Endothelial cell of umbilical vein (primary cell): Measurements from ENCODE around the gene CHAC1. TPM values are rescaled to one million over a fixed set of nuclear protein-coding genes. Genes with fewer than 3 reads are reported as not detected.
A peak's percentile ranks its signal among the peaks of the same experiment; 100 is the strongest.

Experiments
- BruUV-seq: library from RNA; stranded (reverse); fragments of 400-500 nt; replicated peaks from 2 replicates; lab custom pipeline; 2021; lab: Mats Ljungman, UMichigan
- CTCF ChIA-PET: fragments of 300-600, 350-600 bp; sonication (Branson Sonifier 250); formaldehyde crosslinking; loops from one replicate; lab custom pipeline; 2021; ENCODE audit warnings: antibody characterized with exemption, inconsistent platforms; lab: Charles Lee
- POLR2A ChIA-PET: fragments of 300-600, 350-600 bp; sonication (Branson Sonifier 250); formaldehyde crosslinking; loops from one replicate; lab custom pipeline; 2021; ENCODE audit warnings: antibody characterized with exemption, inconsistent platforms; lab: Charles Lee
- DNase-seq: peaks from one replicate; pipeline ENCODE4 v3.0.0-alpha.2; 2011; ENCODE audit warnings: low read depth, low spot score
- FAIRE-seq: peaks from 2 replicates; lab custom pipeline; 2011; peaks lifted over from hg19 to GRCh38; lab: Jason Lieb, UNC
- H2AFZ ChIP-seq: 2 replicates; pipeline ENCODE4 v1.6.0; 2012; ENCODE audit warnings: low read depth, low read length, control low read depth, inconsistent platforms
- H3K27ac ChIP-seq: 2 replicates; pipeline ENCODE4 v1.5.1; 2011; ENCODE audit warnings: low read depth, mild to moderate bottlenecking, control low read depth, low read length, moderate library complexity; ENCODE audit not compliant: insufficient read depth
- H3K27me3 ChIP-seq, 2 experiments: 2 replicates each; pipeline versions ENCODE4 v1.6.0 to v1.6.1; 2011; ENCODE audit warnings: low read length in 2 of 2, mixed read lengths in 1 of 2; ENCODE audit not compliant: control insufficient read depth in 2 of 2, insufficient read depth in 2 of 2
- H3K36me3 ChIP-seq, 2 experiments: 2 replicates in 1 of 2; 3 replicates in 1 of 2; pipeline ENCODE4 v1.5.1; 2011; ENCODE audit warnings: low read length in 2 of 2, mild to moderate bottlenecking in 1 of 2, moderate library complexity in 1 of 2; ENCODE audit not compliant: control insufficient read depth in 2 of 2, insufficient read depth in 2 of 2; ENCODE audit errors: extremely low read depth in 1 of 2
- H3K4me1 ChIP-seq: 3 replicates; pipeline ENCODE4 v1.5.1; 2011; ENCODE audit warnings: mild to moderate bottlenecking, low read length; ENCODE audit not compliant: control insufficient read depth, insufficient read depth; ENCODE audit errors: extremely low read depth
- H3K4me2 ChIP-seq: 2 replicates; pipeline ENCODE4 v1.6.1; 2011; ENCODE audit warnings: low read length, control low read depth, mixed read lengths; ENCODE audit not compliant: insufficient read depth
- H3K4me3 ChIP-seq, 3 experiments: fragments of 200-600 bp in 1 of 3; sonication (generic), shearing (Covaris generic) in 1 of 3; replicated peaks in 1 of 3; 2 replicates each; pipeline ENCODE4 v1.5.1; 2011 to 2016; ENCODE audit warnings: control low read depth in 3 of 3, low read length in 3 of 3, mild to moderate bottlenecking in 2 of 3, inconsistent platforms in 1 of 3, low read depth in 1 of 3, moderate library complexity in 1 of 3; ENCODE audit not compliant: insufficient read depth in 1 of 3
- H3K79me2 ChIP-seq: 2 replicates; pipeline ENCODE4 v1.6.0; 2012; ENCODE audit warnings: low read length, inconsistent platforms; ENCODE audit not compliant: control insufficient read depth, insufficient read depth
- H3K9ac ChIP-seq: replicated peaks from 2 replicates; pipeline ENCODE3; 2011; ENCODE audit warnings: low read length, control low read depth; ENCODE audit not compliant: insufficient read depth; ENCODE audit errors: extremely low read depth
- H3K9me1 ChIP-seq: replicated peaks from 3 replicates; pipeline ENCODE4 v1.6.0; 2011; ENCODE audit warnings: mild to moderate bottlenecking, low read length; ENCODE audit not compliant: control insufficient read depth, insufficient read depth; ENCODE audit errors: extremely low read depth
- H3K9me3 ChIP-seq: replicated peaks from 2 replicates; pipeline ENCODE4 v1.5.1; 2012; ENCODE audit warnings: low read length, inconsistent platforms; ENCODE audit not compliant: control insufficient read depth, insufficient read depth
- H4K20me1 ChIP-seq: replicated peaks from 2 replicates; pipeline ENCODE3; 2011; ENCODE audit warnings: mild to moderate bottlenecking, low read length; ENCODE audit not compliant: control insufficient read depth, insufficient read depth; ENCODE audit errors: extremely low read depth
- GATA2 ChIP-seq: IDR thresholded peaks from 2 replicates; pipeline ENCODE4 v1.7.0; 2011; ENCODE audit warnings: low read depth, mild to moderate bottlenecking, moderate library complexity, mixed read lengths, low read length; ENCODE audit not compliant: insufficient read length, insufficient read depth
- MAX ChIP-seq: IDR thresholded peaks from 2 replicates; pipeline ENCODE4 v1.6.1; 2011; ENCODE audit not compliant: insufficient read depth, insufficient read length
- MYC ChIP-seq: IDR thresholded peaks from one replicate; pipeline ENCODE4 v1.6.1; 2011; ENCODE audit warnings: mild to moderate bottlenecking, low read depth, low read length
- POLR2A ChIP-seq: IDR thresholded peaks from 2 replicates; pipeline ENCODE4 v1.6.1; 2012; ENCODE audit warnings: low read depth, mild to moderate bottlenecking, control low read depth, low read length
- POLR2AphosphoS5 ChIP-seq: IDR thresholded peaks from 2 replicates; pipeline ENCODE4 v1.6.1; 2012; ENCODE audit warnings: low read depth, mild to moderate bottlenecking, control low read depth, low read length, moderate library complexity; ENCODE audit not compliant: insufficient read depth
- dilution Hi-C: fragments of 300-500 bp; cut with MboI; formaldehyde crosslinking; loops from one replicate; pipeline ENCODE4 v1.15.0; 2019; ENCODE audit warnings: low sequenced_read_pairs; ENCODE audit not compliant: extremely low pct_ligation_motif_present
- intact Hi-C: fragments of 100-400 bp; cut with micrococcal nuclease; formaldehyde crosslinking; loops from one replicate; pipeline ENCODE4 v1.10.0; 2022
- polyA plus RNA-seq, 4 experiments: library from polyadenylated mRNA; depleted of rRNA in 3 of 4; stranded (reverse) in 3 of 4; unstranded in 1 of 4; fragments of >200 nt; gene quantifications; 2 replicates each; pipeline versions ENCODE4 v1.2.1 to v1.2.3, GENCODE V29; 2011 to 2012; ENCODE audit warnings: missing spikeins in 1 of 4
- total RNA-seq: library from RNA; stranded (reverse); gene quantifications from 2 replicates; pipeline ENCODE4 v1.2.3, GENCODE V29; 2021

CHAC1 gene
- total and polyA plus RNA-seq, 2 donors (not counting 3 experiments of a cell fraction or from before 2014, with no cell fraction given), result 4.6 to 25.7 TPM

DNA sequence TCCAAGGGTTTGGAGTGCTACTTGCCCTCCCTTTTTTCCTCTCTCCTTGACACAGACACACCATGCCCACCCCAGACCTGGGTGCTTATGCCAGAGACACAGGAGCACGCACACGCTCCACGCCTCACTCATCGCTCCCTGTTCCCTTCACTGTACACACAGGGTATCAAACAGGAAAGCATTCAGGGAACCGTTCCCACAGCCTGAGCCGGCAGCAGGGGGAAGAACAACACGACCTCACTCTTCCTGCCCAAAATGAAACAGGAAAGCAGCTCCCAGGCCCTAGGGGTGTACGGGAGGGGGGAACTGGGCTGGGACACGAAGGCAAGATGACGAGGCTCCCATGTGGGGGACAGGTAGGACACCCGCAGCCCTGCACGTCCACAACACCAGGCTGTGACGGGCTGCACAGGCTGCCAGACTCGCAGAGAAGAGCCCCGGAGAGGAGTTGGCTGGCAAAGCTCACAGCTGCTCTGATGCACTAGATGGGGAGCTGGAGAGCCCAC lies 12.9 kb upstream of the CHAC1 start:
- intact Hi-C loops, result loop anchor here (2.0 to 10.0 kb wide), 3 partner anchors 174 to 292 kb away; partner anchors contain the start of genes CHP1, EXD1 and INO80
- Histone ChIP-seq H3K9me3 (no peaks in the 10 kb centered on the region), H3K4me2 (peak overlapping the region; percentile 53), H3K9ac (peak overlapping the region; percentile 81), H3K27ac (peak overlapping the region; percentile 80), H3K4me1 (peaks cover 31% of the 10 kb centered on the region), H4K20me1 (no peaks in the 10 kb centered on the region), H3K36me3 (peaks cover 0 to 31% of the 10 kb centered on the region in 2 experiments), H3K4me3 (peak overlapping the region in 1 of 3 experiments; percentile 0), H3K9me1 (no peaks in the 10 kb centered on the region), H3K79me2 (no peaks in the 10 kb centered on the region), H3K27me3 (no peaks in the 10 kb centered on the region), H2AFZ (peak overlapping the region; percentile 22)
- FAIRE-seq, result peak; percentile 93
- TF ChIP-seq GATA2 (no peak), POLR2AphosphoS5 (peak; percentile 14)
- dilution Hi-C loops, result no loop called here
- no TSS peak for BruUV-seq
- ChIA-PET CTCF (interaction anchor here (1.5 to 5.1 kb wide), 8 partner anchors 11 to 80 kb away, joined by 5 to 303 read pairs (median 79); partner anchors contain the start of genes CHAC1, DLL4 and VPS18), POLR2A (interaction anchor here (0.6 to 4.5 kb wide), 6 partner anchors 11 to 384 kb away, joined by 4 to 51 read pairs (median 19); partner anchors contain the start of genes CHAC1 and DLL4)
- DNase-seq, result peak; percentile 94

- Histone ChIP-seq H3K4me3 (peak overlapping the region in 1 of 3 experiments; percentile 10), H3K9me3 (no peaks in the 10 kb centered on the region), H2AFZ (no peak overlapping the region), H3K27ac (peak overlapping the region; percentile 80), H3K27me3 (no peaks in the 10 kb centered on the region), H4K20me1 (no peaks in the 10 kb centered on the region), H3K4me1 (peaks cover 31% of the 10 kb centered on the region), H3K9ac (peak overlapping the region; percentile 81), H3K4me2 (peak overlapping the region; percentile 53), H3K79me2 (no peaks in the 10 kb centered on the region), H3K36me3 (peaks cover 0 to 24% of the 10 kb centered on the region in 2 experiments), H3K9me1 (no peaks in the 10 kb centered on the region)
- no peak for DNase-seq
- no peak for FAIRE-seq
- dilution Hi-C loops (no loop called here), intact Hi-C loops (loop anchor here (1.0 to 10.0 kb wide), 8 partner anchors 11 to 291 kb away; partner anchors contain the start of genes CHP1, EXD1 and INO80)
- BruUV-seq, result TSS peak; percentile 91
- TF ChIP-seq GATA2 (no peak), POLR2A (peak; percentile 62), MYC (no peak), MAX (no peak)
- ChIA-PET CTCF (interaction anchor here (0.6 to 5.1 kb wide), 34 partner anchors 11 to 392 kb away, joined by 3 to 303 read pairs (median 6); partner anchors contain the start of genes CHAC1, DLL4, INO80 and NUSAP1), POLR2A (interaction anchor here (1.0 to 4.5 kb wide), 7 partner anchors 11 to 78 kb away, joined by 3 to 51 read pairs (median 19); partner anchors contain the start of genes CHAC1 and DLL4)
Measured at GRCh38 chr15:40941068-40941527, 12.2 kb upstream of the CHAC1 start.
